Measurements from ENCODE around the gene TUBB3. TPM values are rescaled to one million over a fixed set of nuclear protein-coding genes. Genes with fewer than 3 reads are reported as not detected.
A peak's percentile ranks its signal among the peaks of the same experiment; 100 is the strongest.
"Not testable (repeated sequence)": the region's sequence is repeated elsewhere in the genome, so short reads cannot be mapped to it uniquely, and the experiment has no call there.

TUBB3 gene
- 1 to 10 TPM; 1.9 to 7.4 (median 3.9) TPM for total RNA-seq

DNA sequence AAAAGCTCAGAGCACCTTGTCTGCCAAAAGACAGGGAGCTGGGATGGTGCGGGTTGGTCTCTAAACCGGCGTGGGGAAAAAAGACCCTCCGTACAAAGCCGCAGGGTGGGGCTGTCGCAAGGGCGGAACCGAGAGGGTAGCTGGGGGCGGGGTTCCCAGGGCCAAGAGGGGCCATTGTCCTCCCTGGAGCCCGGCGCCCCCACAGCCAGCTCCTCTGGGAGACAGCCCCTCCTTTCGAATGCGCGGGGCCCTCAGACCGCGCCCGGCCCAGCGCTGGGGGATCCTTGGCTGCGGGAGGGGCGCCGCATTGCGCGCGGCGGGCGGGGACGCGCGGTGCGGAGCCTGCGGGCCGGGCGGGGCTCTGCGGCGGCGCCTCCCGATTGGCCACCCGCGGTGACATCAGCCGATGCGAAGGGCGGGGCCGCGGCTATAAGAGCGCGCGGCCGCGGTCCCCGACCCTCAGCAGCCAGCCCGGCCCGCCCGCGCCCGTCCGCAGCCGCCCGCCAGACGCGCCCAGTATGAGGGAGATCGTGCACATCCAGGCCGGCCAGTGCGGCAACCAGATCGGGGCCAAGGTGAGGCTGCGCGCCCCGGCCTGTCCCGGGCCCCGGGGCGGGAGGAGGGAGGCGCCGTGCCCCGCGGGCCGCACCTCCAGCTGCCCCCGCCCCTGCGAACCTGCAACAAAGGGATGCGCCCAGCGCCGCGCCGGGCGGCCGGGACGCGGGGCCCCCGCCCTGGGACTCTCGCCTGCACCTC is at the start of gene TUBB3:
TSS of gene TUBB3 (plus strand) at position 459 of the 756 bp plus-strand sequence. CDS start at position 519, 60 bp downstream.
- peak within 1 kb of the TSS; percentile 27 for H3K4me3 ChIP-seq (ENCODE audit: low read depth, poor library complexity, severe bottlenecking)
- 1% methylated on average over 22 to 66 of the region's 88 CpGs for WGBS, 2 donors
- DNase-seq (ENCODE audit: low spot score in 2 of 2): no peak
- intact Hi-C loops (cut with DNase I; ENCODE audit: low total_unique reads): no loop called here
- no peak for TF ChIP-seq POLR2A (IDR thresholded peaks at IDR 0.05)
- no peak for TF ChIP-seq CTCF (IDR thresholded peaks at IDR 0.05)

DNA sequence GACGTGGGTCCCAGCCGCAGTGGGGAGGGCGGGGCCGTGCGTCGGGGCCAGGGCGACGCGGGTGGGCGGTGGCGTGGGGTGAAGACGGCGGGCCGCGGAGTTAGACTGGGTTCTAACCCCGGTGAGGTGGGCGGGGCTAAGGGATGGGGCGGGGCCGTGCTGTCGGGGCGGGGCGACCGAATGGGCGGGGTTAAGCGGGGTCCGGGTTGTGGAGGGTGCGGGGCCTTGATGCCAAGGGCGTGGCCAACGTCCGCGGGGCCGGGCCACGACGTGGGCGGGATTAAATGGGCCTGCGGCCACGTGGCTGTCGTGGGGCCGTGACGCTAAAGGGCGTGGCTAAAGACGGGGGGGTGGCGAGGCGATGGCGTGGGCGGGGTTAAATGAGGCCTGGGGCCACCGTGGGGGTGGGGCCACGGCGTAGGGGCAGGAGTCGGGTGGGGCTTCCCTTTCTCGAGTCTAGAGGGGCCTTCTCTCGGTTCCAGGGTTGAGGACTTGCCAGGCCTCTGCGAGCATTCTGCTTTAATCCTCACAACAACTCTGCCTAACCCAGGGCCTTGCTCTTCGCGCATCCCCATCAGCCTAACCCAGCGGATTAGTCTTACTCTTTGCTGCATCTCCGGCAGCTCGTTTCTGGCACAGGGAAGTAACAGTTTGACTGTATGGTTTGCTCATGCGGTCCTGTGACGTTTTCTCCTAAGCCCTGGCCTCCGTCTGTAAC is 49.0 kb upstream of the TUBB3 start:
- 2% methylated on average over 52 to 61 of the region's 61 CpGs for WGBS, 2 donors
- DNase-seq (ENCODE audit: low spot score in 2 of 2): peak; percentile 95 to 99
- TF ChIP-seq CTCF (IDR thresholded peaks at IDR 0.05) (no peak), POLR2A (IDR thresholded peaks at IDR 0.05) (no peak)
- H3K4me3 ChIP-seq (ENCODE audit: low read depth, poor library complexity, severe bottlenecking): peak overlapping the region; percentile 88
- intact Hi-C loops (cut with DNase I; ENCODE audit: low total_unique reads): no loop called here

GRCh38 chr16:89879123-89879522 is 44.0 kb upstream of the TUBB3 start:
- 87 to 93% methylated on average over 24 to 27 of the region's 28 CpGs for WGBS, 2 donors
- DNase-seq (ENCODE audit: low spot score in 2 of 2); H3K4me3 ChIP-seq (ENCODE audit: low read depth, poor library complexity, severe bottlenecking); intact Hi-C loops (cut with DNase I; ENCODE audit: low total_unique reads): not testable (repeated sequence)

GRCh38 chr16:89880477-89881367 is 42.4 kb upstream of the TUBB3 start:
- no peak for DNase-seq (ENCODE audit: low spot score in 2 of 2)
- TF ChIP-seq CTCF (IDR thresholded peaks at IDR 0.05) (no peak), POLR2A (IDR thresholded peaks at IDR 0.05) (no peak)
- WGBS, 2 donors: 64 to 65% methylated on average over 18 of the region's 18 CpGs
- intact Hi-C loops (cut with DNase I; ENCODE audit: low total_unique reads): no loop called here
- H3K4me3 ChIP-seq (ENCODE audit: low read depth, poor library complexity, severe bottlenecking): no peak overlapping the region

GRCh38 chr16:89881368-89881730 is 41.8 kb upstream of the TUBB3 start:
- WGBS, 2 donors: 68 to 70% methylated on average over 6 of the region's 6 CpGs
- intact Hi-C loops (cut with DNase I; ENCODE audit: low total_unique reads): no loop called here
- DNase-seq (ENCODE audit: low spot score in 2 of 2): no peak
- TF ChIP-seq POLR2A (IDR thresholded peaks at IDR 0.05) (no peak), CTCF (IDR thresholded peaks at IDR 0.05) (no peak)
- no peak overlapping the region for H3K4me3 ChIP-seq (ENCODE audit: low read depth, poor library complexity, severe bottlenecking)

Data from lower leg skin (tissue), 4 donors.